ENCODE data around the gene SPATA22.
"Not testable (repeated sequence)": the region's sequence is repeated elsewhere in the genome, so short reads cannot be mapped to it uniquely, and the experiment has no call there.

The SPATA22 gene

DNA sequence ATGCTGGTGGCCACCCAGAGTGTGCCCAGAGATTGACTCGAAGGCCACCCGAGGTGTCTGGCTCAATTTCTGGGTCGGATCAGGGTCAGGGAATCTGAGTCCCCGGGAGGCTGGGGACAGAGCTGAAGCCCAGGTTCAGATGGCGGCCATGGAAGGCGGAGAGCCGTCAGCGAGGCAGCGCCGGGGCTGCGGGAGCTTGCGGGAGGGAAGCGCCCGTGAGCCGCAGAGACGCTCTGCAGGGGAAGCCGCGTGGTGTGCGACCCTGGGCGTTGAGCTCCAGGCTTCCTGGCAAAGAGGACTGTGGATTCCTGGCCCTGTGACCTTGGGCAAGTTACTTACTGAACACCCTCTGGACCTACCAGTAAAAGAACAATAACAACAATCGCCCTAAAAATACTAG, 518 bp upstream of the SPATA22 start:
- DNase-seq = no peak

DNA sequence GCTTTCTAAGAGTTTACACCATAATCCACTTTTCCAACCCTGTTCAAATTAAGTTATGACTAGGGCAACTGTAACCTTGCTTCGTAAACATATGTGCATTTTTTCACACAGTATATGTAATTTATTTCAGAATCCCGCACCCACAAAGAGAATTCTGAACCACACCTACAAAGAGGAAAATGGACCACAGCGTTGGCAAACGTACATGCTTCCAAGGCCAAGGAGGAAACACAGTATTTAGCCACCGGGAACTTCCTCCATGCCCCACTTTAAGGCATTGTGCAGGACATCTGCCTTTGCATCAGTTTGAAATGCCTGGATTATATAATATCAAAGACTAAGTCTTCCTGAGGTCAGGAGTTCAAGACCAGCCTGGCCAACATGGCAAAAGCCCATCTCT, 2.1 kb downstream of the SPATA22 start:
- no peak for DNase-seq

DNA sequence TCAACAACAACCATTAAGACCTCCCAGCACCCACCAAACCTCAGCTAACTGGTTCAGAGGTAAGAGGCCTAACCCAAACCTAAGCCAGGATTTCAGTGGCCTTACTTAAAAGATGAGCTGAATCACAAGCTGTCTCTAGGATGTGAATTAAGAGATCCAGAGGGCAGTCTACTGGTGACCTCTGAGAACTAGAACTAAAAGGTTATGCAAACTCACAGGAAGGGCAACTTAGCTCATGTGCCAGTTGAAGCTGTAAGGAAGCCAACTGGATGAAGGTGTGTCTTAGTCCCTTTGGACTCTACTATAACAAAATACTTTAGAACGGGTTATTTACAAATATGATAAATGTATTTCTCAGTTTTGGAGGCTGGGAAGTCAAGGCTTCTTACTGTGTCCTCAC, 5.3 kb downstream of the SPATA22 start:
- DNase-seq = not testable (repeated sequence)

DNA sequence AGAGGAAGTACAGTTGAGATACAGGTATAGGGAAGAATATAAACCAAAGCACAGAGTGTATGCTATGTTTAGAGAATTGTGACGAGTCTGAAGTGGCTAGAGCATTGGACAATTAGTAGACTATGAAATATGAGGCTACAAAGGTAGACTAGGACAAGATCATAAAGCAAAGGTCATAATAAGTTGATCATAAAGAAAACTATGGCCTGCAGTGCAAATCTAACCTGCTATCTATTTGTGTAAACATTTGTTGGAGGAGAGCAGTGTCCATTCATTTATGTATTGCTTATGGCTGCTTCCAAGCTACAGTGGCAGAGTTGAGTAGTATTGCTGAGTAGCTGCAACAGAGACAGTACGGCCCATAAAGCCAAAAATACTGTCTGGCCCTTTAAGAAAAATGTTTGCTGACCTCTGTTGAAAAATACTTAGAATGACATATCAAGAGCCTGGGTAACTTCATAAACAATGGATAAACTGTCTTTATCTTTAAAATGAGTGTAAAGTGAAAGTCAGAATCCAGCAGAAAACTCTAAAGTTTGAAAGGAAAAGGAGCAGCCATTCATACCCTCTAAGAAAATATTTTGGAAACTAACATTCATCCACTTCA, 23.5 kb downstream of the SPATA22 start:
- no peak for DNase-seq

DNA sequence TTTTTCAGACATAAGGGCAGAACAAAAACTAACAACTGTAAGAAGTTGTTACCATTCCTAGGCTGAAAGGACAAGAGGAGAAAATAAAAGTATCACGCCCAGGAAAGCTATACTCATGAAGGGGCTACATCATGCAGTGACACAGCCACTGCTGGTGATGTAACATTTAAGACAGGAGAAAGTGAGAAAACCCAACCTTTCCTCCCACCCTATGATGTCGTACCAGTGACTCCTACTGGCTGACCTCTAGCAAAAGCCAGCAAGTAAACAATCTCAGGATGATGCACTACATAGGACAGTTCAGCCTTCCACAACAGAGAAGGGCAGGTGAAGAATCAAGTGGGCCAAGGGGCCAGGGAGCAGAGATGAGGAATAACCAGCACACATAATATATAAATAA, 24.0 kb downstream of the SPATA22 start:
- DNase-seq = no peak

DNA sequence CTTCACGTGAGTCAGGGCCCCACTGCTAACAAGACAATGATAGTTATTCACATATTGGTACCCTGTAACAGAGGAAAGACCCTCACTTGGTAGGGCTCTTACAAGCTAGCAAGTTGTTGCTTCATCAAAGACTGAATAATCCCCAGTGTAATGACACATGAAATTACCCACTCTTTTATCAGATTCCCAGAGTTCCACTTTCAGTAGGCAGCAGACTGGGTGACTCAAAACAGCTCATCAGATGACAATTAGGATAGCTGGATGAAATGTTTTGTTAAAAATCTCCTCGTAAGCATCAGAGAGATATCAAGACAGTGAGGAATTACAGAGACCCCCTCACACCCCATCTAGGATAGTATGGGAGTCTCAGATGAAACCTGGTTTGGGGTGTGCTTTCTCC, 31.2 kb downstream of the SPATA22 start:
- no peak for DNase-seq

DNA sequence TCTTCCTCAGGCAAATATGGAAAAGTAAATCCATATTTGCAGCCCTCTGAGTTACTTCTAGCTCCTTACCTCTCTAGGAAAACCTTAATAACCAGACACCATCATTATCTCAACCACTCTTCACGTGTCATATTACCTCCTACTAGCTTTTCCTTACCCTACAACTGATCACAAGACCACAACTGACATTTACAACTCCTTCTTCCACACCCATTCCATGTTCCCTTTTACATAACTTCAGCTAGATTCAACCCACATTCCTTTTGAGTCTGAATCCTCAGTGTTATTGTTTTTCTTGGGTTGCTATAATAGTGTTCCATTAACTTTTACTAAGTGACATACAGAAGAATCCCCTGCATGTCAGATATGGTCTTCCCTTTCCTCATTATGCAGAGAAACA, 33.3 kb downstream of the SPATA22 start:
- DNase-seq = no peak

DNA sequence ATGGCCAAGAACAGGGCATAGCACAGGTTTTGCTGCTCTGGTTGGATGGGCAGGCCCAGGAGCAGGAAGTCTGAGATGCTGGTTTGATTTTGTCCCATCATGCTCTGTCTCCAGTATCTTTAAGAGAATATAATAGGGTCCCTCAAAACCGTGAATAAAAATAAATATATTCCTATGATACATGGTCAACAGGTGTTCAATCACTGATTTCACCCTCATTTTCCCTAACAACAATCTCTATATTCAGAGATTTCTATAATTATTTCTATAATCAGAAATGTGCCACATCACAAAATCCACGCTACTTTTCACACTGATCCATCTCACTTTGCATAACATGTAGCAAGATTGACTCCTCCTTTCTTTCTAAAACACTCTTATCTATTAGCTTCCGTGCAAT, 37.9 kb downstream of the SPATA22 start, which contains the start of gene OR1E2:
Gene OR1E2, minus strand, starts transcription at position 101 of the 400 bp plus-strand sequence. Its CDS starts 0 bp downstream, at position 101.
- DNase-seq = no peak

DNA sequence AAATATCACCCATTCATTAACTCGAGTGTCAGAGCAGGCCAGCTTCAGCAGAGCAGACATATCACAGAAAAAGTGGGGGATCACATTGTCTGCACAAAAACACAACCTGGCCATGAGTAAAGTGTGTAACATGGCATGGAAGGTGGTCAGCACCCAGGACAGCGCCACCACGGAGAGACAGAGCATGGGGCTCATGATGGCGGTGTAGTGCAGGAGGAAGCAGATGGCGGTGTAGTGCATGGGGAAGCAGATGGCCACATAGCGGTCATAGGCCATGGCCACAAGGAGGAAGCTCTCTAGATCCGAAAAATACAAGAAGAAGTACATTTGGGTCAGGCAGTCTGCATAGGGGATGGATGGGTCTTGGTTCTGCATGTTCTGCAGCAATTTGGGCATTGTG, 38.4 kb downstream of the SPATA22 start:
- DNase-seq = peak; percentile 10

DNA sequence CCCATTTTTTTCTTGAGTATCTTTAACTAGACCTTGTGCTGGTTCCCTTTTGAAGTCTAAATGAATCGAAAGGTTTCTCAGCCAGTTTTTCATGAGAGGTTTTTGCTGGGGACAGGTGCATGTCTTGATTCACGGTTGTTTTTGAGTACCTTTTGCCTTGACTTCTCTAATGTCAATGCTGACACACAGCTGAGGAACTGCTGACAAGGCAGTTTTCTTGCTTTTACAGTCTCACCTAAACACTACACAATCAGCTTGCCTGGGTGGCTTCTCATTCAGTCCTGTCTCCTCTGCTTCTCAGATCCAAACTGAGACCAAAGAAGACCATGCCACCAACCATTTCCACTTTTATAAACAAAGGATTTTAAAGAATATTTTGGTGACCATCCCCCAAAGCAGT, 53.4 kb downstream of the SPATA22 start:
- DNase-seq = no peak

DNA sequence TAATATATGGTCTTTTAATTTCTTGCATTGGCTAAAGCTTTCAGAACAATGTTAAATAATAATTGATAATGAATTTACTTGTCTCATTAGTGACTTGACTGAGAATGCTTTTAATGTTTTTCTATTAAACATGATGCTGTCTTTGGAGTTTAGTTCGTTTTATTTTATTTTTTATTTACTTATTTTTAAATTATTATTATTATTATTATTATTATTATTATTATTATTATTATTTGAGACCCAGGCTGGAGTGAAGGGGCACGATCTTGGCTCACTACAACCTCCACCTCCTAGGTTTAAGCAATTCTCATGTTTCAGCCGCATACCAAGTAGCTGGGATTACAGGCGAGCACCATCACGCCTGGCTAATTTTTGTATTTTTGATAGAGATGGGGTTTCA, 56.0 kb downstream of the SPATA22 start:
- DNase-seq = no peak

DNA sequence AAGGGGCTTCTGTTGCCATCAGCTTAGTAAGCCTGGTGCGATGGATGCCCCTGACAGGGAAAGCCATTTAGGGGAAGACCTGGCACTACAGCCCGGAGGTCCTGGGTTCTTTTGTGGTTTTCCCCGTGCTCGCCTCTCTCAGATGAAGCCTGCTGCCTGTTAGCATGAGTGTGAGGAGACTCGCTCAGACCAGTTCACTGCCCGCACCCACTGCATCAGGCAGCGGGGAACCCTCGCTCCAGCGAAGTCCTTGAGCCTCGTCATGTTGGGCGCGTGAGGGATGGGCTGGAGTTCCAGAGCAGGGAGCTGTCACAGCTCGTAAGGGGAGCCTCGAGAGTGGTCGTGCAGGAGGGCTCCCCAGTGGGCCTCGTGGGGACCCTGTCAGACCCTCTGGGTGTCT, 59.4 kb downstream of the SPATA22 start:
- not testable (repeated sequence) for DNase-seq

DNA sequence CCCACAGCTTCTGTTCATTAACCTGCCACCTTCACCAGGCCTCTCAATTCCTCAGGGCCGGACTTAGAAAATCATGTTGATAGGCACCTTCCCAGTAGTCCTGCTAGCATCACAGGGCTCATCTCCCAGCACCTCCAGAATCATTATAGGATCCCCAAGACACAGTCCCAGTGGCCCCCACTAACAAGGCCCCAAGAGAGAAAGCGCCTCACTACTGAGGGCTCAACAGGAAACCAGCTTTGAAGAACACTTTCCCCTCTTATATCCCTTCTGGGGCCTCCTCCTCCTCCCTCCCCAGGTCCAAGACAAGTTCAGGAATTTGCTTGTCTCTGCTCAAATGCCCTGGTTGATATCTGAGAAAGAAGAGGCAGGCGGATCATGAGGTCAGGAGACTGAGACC, 60.5 kb downstream of the SPATA22 start, which contains the start of gene OR3A3:
Gene OR3A3, plus strand, starts transcription at position 301 of the 400 bp plus-strand sequence.
- no peak for DNase-seq

DNA sequence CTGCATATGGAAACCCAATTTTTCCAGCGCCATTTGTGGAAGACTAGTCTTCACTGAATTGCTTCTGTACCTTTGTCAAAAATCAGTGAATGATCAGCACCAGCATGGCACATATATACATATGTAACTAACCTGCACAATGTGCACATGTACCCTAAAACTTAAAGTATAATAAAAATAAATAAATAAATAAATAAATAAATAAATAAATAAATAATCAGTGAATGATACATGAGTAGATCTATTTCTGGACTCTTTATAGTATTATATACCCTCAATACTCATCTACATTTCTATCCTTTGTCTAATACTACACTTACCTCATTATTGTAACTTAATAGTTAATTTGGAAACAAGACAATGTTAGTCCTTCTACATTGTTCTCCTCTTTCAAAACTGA, 67.8 kb downstream of the SPATA22 start:
- not testable (repeated sequence) for DNase-seq

DNA sequence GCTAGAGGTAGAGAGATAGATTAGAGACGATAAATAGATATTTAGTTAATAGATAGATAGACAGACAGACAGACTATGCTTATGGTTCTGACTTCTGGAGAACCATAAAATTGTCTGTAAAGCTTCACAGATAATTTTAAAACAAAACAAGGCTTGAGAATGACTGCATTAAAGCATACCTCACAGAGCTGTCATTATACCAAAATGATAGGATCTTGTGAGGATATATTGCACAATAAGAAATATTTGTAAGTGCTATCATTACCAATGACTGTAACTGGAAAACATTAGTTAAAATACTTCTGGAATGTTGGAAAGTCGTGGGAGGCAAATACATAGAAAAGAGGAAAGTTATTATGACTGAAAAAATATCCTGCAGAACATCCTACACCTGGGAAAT, 69.8 kb downstream of the SPATA22 start:
- DNase-seq = no peak

DNA sequence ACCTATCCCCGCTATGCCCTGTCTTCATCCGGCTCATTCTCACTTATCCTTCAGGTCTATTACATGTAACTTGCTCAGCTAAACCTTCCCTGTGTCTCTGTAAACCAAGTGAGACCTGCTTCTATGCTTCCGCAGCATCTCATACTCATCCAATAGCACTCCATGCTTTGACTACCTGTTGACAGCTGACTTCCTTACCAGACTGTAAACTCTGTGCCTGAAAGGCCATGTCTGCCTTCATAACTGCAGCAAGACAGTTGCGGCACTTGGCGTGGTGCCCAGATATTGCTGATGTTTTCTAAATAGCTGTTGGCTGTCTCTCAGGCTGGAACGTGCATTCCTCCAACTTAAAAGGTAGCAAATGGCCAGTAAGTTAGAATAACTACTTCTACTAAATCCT, 71.6 kb downstream of the SPATA22 start:
- no peak for DNase-seq

DNA sequence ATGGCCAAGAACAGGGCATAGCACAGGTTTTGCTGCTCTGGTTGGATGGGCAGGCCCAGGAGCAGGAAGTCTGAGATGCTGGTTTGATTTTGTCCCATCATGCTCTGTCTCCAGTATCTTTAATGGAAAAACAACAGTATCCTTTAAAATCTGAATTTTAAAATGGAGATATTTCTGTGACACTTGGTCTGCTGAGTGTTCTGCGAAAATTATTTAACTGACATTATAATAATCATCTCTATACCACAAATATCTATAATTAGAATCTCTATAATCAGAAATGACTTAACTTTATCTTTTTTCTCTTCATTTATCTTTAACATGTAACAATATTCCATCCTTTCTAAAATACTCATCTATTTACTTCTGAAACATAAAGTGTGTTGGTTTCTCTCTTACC, 73.3 kb downstream of the SPATA22 start, which contains the start of gene OR1E1:
Gene OR1E1, minus strand, starts transcription at position 101 of the 400 bp plus-strand sequence. Its CDS starts 0 bp downstream, at position 101.
- no peak for DNase-seq

DNA sequence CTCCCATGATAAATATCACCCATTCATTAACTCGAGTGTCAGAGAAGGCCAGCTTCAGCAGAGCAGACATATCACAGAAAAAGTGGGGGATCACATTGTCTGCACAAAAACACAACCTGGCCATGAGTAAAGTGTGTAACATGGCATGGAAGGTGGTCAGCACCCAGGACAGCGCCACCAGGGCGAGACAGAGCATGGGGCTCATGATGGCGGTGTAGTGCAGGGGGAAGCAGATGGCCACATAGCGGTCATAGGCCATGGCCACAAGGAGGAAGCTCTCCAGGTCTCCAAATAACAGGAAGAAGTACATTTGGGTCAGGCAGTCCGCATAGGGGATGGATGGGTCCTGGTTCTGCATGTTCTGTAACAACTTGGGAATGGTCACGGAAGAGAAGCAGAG, 73.8 kb downstream of the SPATA22 start:
- DNase-seq = not testable (repeated sequence)
